HG02610 (cell line): ENCODE measurements around the gene ZDHHC11B.
"Not testable (repeated sequence)": the region's sequence is repeated elsewhere in the genome, so short reads cannot be mapped to it uniquely, and the experiment has no call there.

Experiments used
- ATAC-seq: cut with Tn5 transposase; IDR thresholded peaks from one replicate; pipeline ENCODE4 v1.9.1; 2021; ENCODE audit warnings: mild to moderate bottlenecking, moderate library complexity; ENCODE audit not compliant: unreplicated experiment

Gene ZDHHC11B

GRCh38 chr5:756865-757345, 27.6 kb downstream of the ZDHHC11B start:
- ATAC-seq: no peak

GRCh38 chr5:756171-756570, 28.4 kb downstream of the ZDHHC11B start:
- ATAC-seq: no peak

GRCh38 chr5:754143-754632, 30.3 kb downstream of the ZDHHC11B start:
- not testable (repeated sequence) for ATAC-seq

GRCh38 chr5:753567-754142, 30.9 kb downstream of the ZDHHC11B start:
- ATAC-seq: not testable (repeated sequence)

GRCh38 chr5:752532-753115, 31.9 kb downstream of the ZDHHC11B start:
- not testable (repeated sequence) for ATAC-seq

GRCh38 chr5:751992-752391, 32.5 kb downstream of the ZDHHC11B start:
- ATAC-seq: not testable (repeated sequence)

- no peak for ATAC-seq
Observed at GRCh38 chr5:751496-751895, 33.0 kb downstream of the ZDHHC11B start.

GRCh38 chr5:750226-750625, 34.3 kb downstream of the ZDHHC11B start:
- ATAC-seq: not testable (repeated sequence)

GRCh38 chr5:749101-749670, 35.3 kb downstream of the ZDHHC11B start:
- no peak for ATAC-seq

GRCh38 chr5:748011-748980, 36.2 kb downstream of the ZDHHC11B start:
- ATAC-seq: not testable (repeated sequence)

- ATAC-seq: not testable (repeated sequence)
Observed at GRCh38 chr5:747303-747844, 37.2 kb downstream of the ZDHHC11B start.

GRCh38 chr5:746258-746761, 38.2 kb downstream of the ZDHHC11B start:
- ATAC-seq: no peak

GRCh38 chr5:745272-746142, 39.0 kb downstream of the ZDHHC11B start:
- ATAC-seq: not testable (repeated sequence)

- ATAC-seq: not testable (repeated sequence)
Observed at GRCh38 chr5:743696-744404, 40.7 kb downstream of the ZDHHC11B start.

GRCh38 chr5:742276-742675, 42.3 kb downstream of the ZDHHC11B start:
- not testable (repeated sequence) for ATAC-seq

GRCh38 chr5:734145-734544, 50.4 kb downstream of the ZDHHC11B start:
- not testable (repeated sequence) for ATAC-seq

GRCh38 chr5:732754-733454, 51.6 kb downstream of the ZDHHC11B start:
- ATAC-seq: not testable (repeated sequence)

- ATAC-seq: not testable (repeated sequence)
Observed at GRCh38 chr5:729225-729624, 55.3 kb downstream of the ZDHHC11B start.
